Inflammatory macrophage (primary cell): Measurements from ENCODE around the gene MYOM3.

ENCODE experiments used
- DNase-seq, 2 donors: peaks; one replicate each; pipeline ENCODE4 v3.0.0-alpha.2; 2020 to 2022
- total RNA-seq, 18 experiments: gene quantifications; one replicate each; lab custom pipeline; 2026; ENCODE audit warnings: mixed read lengths in 6 of 18, inconsistent platforms in 2 of 18; lab: John Stamatoyannopoulos, UW

MYOM3 gene
- total RNA-seq, result 0 to 0.27 (median 0.02) reads per million in 18 experiments

GRCh38 chr1:24111996-24112779, at the start of gene MYOM3:
Gene MYOM3, minus strand, starts transcription at chr1:24112135. Its CDS starts 3,499 bp downstream, at chr1:24108636.
- DNase-seq, result peak; percentile 64 to 81

- no peak for DNase-seq
Measured at GRCh38 chr1:24161270-24161669, 49.3 kb upstream of the MYOM3 start.

GRCh38 chr1:24159366-24159765, 47.4 kb upstream of the MYOM3 start:
- DNase-seq, result no peak

GRCh38 chr1:24157918-24158481, 46.1 kb upstream of the MYOM3 start:
- DNase-seq, result no peak

- no peak for DNase-seq
Measured at GRCh38 chr1:24156542-24157260, 44.8 kb upstream of the MYOM3 start.

GRCh38 chr1:24155011-24155782, 43.3 kb upstream of the MYOM3 start:
- DNase-seq, result no peak

GRCh38 chr1:24154215-24154614, 42.3 kb upstream of the MYOM3 start:
- no peak for DNase-seq

GRCh38 chr1:24152631-24153494, 40.9 kb upstream of the MYOM3 start:
- no peak for DNase-seq

GRCh38 chr1:24151175-24151533, 39.2 kb upstream of the MYOM3 start:
- DNase-seq, result no peak

- peak; percentile 79 to 84 for DNase-seq
Measured at GRCh38 chr1:24150234-24151174, 38.6 kb upstream of the MYOM3 start.

GRCh38 chr1:24149866-24150233, 37.9 kb upstream of the MYOM3 start:
- DNase-seq, result peak; percentile 54 to 81

GRCh38 chr1:24147816-24148215, 35.9 kb upstream of the MYOM3 start:
- no peak for DNase-seq

- DNase-seq, result no peak
Measured at GRCh38 chr1:24147194-24147593, 35.3 kb upstream of the MYOM3 start.

GRCh38 chr1:24142546-24143534, 30.9 kb upstream of the MYOM3 start, which contains the start of gene IL22RA1:
Gene IL22RA1, minus strand, starts transcription at chr1:24143140. Its CDS starts 58 bp downstream, at chr1:24143082.
- no peak for DNase-seq

GRCh38 chr1:24141311-24141997, 29.5 kb upstream of the MYOM3 start:
- DNase-seq, result no peak

GRCh38 chr1:24140741-24141181, 28.8 kb upstream of the MYOM3 start:
- DNase-seq, result no peak

- peak; percentile 48 to 84 for DNase-seq
Measured at GRCh38 chr1:24139841-24140425, 28.0 kb upstream of the MYOM3 start.

- no peak for DNase-seq
Measured at GRCh38 chr1:24139222-24139489, 27.2 kb upstream of the MYOM3 start.
